NT2/D1 (cell line): ENCODE data around the gene PHF5A.

Experiments
- YY1 ChIP-seq: IDR thresholded peaks from 2 replicates; pipeline ENCODE4 v1.6.1; 2011; ENCODE audit not compliant: insufficient read length, insufficient read depth
- ZNF274 ChIP-seq: IDR thresholded peaks from 2 replicates; pipeline ENCODE4 v1.6.1; 2011; ENCODE audit warnings: mild to moderate bottlenecking, low read depth, low read length

DNA sequence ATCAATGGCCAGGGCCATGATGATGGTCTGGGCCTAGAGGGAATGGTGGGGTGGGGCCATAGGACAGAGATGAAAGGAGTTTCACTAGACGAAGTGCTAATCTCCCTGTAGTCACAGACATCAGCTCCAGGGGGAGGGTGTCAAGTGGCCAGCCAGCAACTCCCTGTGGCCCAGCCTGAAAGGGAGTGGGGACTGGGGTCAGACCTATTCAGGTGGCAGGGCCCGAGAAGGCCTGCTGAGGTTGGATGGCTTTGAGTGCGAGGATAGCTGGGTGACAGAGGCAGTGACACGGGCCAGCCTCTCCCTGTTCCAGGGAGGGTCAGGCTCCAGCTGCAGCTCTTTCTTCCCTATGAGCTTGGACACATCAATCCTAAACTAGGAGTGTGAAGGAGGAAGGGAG is 32.9 kb downstream of the PHF5A start:
- TF ChIP-seq YY1 (no peak), ZNF274 (no peak)
